Right lobe of liver (tissue), 4 donors: ENCODE measurements around the gene SLFN5.

Source experiments
- CTCF ChIP-seq, 4 donors: fragments of 200-600 bp in 3 of 4; fragments of 450-650 bp in 1 of 4; IDR thresholded peaks; one replicate each; pipeline versions ENCODE4 v1.5.1 to v1.8.0; 2016 to 2022; ENCODE audit warnings: antibody characterized with exemption in 4 of 4, mild to moderate bottlenecking in 2 of 4
- POLR2A ChIP-seq: fragments of 450-650 bp; IDR thresholded peaks from one replicate; pipeline ENCODE4 v1.6.1; 2017; ENCODE audit warnings: antibody characterized with exemption, mild to moderate bottlenecking
- donor health status: DM: no; HTN: no; CAD: no.
- donor health status: DM: no; HTN: no; CAD: no.
- donor health status: DM: no; HTN: yes; CAD: no.

- TF ChIP-seq CTCF (IDR thresholded peaks at IDR 0.05) = no peak
- no peak for TF ChIP-seq POLR2A
These were observed 50.4 kb downstream of the SLFN5 start for GRCh38 chr17:35293151-35293847.
